ENCODE measurements around the gene ELFN2. TPM values are rescaled to one million over a fixed set of nuclear protein-coding genes. Genes with fewer than 3 reads are reported as not detected.

ELFN2 gene
- total and polyA plus RNA-seq, 4 donors = 0.62 to 6.8 (median 1.6) TPM

- ATAC-seq (ENCODE audit: insufficient read depth, low FRiP score) = no peak
- WGBS, 2 donors = 96 to 97% methylated on average over 4 of the region's 4 CpGs
- TF ChIP-seq CTCF (IDR thresholded peaks at IDR 0.05; ENCODE audit: control extremely low read depth, extremely low read depth) = no peak
- Histone ChIP-seq H3K9me3 (ENCODE audit: control insufficient read depth in 4 of 4, insufficient read depth in 3 of 4, low read length in 3 of 4) (peaks cover 0 to 3% (median 0%) of the 10 kb centered on the region in 4 donors), H3K27ac (ENCODE audit: low read depth in 1 of 2, low read length in 1 of 2) (no peak overlapping the region), H3K4me3 (no peak overlapping the region), H3K4me1 (ENCODE audit: control insufficient read depth in 5 of 5, insufficient read depth in 5 of 5, low read length in 5 of 5) (peaks cover 0 to 11% (median 0%) of the 10 kb centered on the region in 5 donors), H3K36me3 (ENCODE audit: control insufficient read depth in 4 of 4, insufficient read depth in 4 of 4, low read length in 4 of 4) (no peaks in the 10 kb centered on the region), H3K27me3 (ENCODE audit: control insufficient read depth in 3 of 3, insufficient read depth in 3 of 3, low read length in 2 of 3) (peaks cover 0 to 7% (median 4%) of the 10 kb centered on the region in 3 donors), H3K9ac (ENCODE audit: insufficient read depth in 1 of 2, low read length in 2 of 2) (no peak overlapping the region)
- no peak for DNase-seq
Observed at GRCh38 chr22:37413546-37413945, 13.7 kb downstream of the ELFN2 start.

GRCh38 chr22:37412495-37413250 lies 14.6 kb downstream of the ELFN2 start:
- Histone ChIP-seq H3K27ac (ENCODE audit: low read depth in 1 of 2, low read length in 1 of 2) (no peak overlapping the region), H3K9ac (ENCODE audit: insufficient read depth in 1 of 2, low read length in 2 of 2) (no peak overlapping the region), H3K9me3 (ENCODE audit: control insufficient read depth in 4 of 4, insufficient read depth in 3 of 4, low read length in 3 of 4) (peaks cover 0 to 3% (median 0%) of the 10 kb centered on the region in 4 donors), H3K36me3 (ENCODE audit: control insufficient read depth in 4 of 4, insufficient read depth in 4 of 4, low read length in 4 of 4) (no peaks in the 10 kb centered on the region), H3K4me3 (no peak overlapping the region), H3K27me3 (ENCODE audit: control insufficient read depth in 3 of 3, insufficient read depth in 3 of 3, low read length in 2 of 3) (peaks cover 0 to 2% (median under 1%) of the 10 kb centered on the region in 3 donors), H3K4me1 (ENCODE audit: control insufficient read depth in 5 of 5, insufficient read depth in 5 of 5, low read length in 5 of 5) (peaks cover 0 to 11% (median 0%) of the 10 kb centered on the region in 5 donors)
- TF ChIP-seq CTCF (IDR thresholded peaks at IDR 0.05; ENCODE audit: control extremely low read depth, extremely low read depth) = no peak
- WGBS, 2 donors = 62 to 70% methylated on average over 16 of the region's 16 CpGs
- no peak for DNase-seq
- no peak for ATAC-seq (ENCODE audit: insufficient read depth, low FRiP score)

- no peaks in the 10 kb centered on the region for H3K36me3 ChIP-seq (ENCODE audit: control insufficient read depth in 4 of 4, insufficient read depth in 4 of 4, low read length in 4 of 4)
- peaks cover 0 to 2% (median 0%) of the 10 kb centered on the region in 3 donors for H3K27me3 ChIP-seq (ENCODE audit: control insufficient read depth in 3 of 3, insufficient read depth in 3 of 3, low read length in 2 of 3)
- no peak overlapping the region for H3K27ac ChIP-seq (ENCODE audit: low read depth in 1 of 2, low read length in 1 of 2)
- no peak overlapping the region for H3K9ac ChIP-seq (ENCODE audit: insufficient read depth in 1 of 2, low read length in 2 of 2)
- H3K9me3 ChIP-seq (ENCODE audit: control insufficient read depth in 4 of 4, insufficient read depth in 3 of 4, low read length in 3 of 4) = peaks cover 0 to 3% (median 0%) of the 10 kb centered on the region in 4 donors
- TF ChIP-seq CTCF (IDR thresholded peaks at IDR 0.05; ENCODE audit: control extremely low read depth, extremely low read depth) = no peak
- no peak overlapping the region for H3K4me3 ChIP-seq
- ATAC-seq (ENCODE audit: insufficient read depth, low FRiP score) (no peak), DNase-seq (no peak)
- peaks cover 0 to 17% (median 0%) of the 10 kb centered on the region in 5 donors for H3K4me1 ChIP-seq (ENCODE audit: control insufficient read depth in 5 of 5, insufficient read depth in 5 of 5, low read length in 5 of 5)
- 90 to 93% methylated on average over 4 of the region's 4 CpGs for WGBS, 2 donors
Observed at GRCh38 chr22:37411655-37412054, 15.6 kb downstream of the ELFN2 start.
